ENCODE results near the gene KRTAP5-8.

The KRTAP5-8 gene

GRCh38 chr11:71542879-71543777 is 5.3 kb downstream of the KRTAP5-8 start:
- POLR2A ChIA-PET, result interaction anchor here (0.6 kb wide), 1 partner anchor 53 kb away, joined by 3 read pairs; no protein-coding TSS in a partner anchor
- CTCF ChIA-PET, result interaction anchor here (1.1 kb wide), 1 partner anchor 20 kb away, joined by 3 read pairs; no protein-coding TSS in a partner anchor
- no peak overlapping the region for H3K4me3 ChIP-seq (ENCODE audit: low read depth, low read length)
- DNase-seq (ENCODE audit: low read depth, low spot score), result no peak
- TF ChIP-seq CTCF (IDR thresholded peaks at IDR 0.05; ENCODE audit: insufficient read depth, low read length, missing control alignments), result no peak

GRCh38 chr11:71543866-71544265 is 6.0 kb downstream of the KRTAP5-8 start:
- CTCF ChIA-PET, result no interaction called here
- no peak for TF ChIP-seq CTCF (IDR thresholded peaks at IDR 0.05; ENCODE audit: insufficient read depth, low read length, missing control alignments)
- DNase-seq (ENCODE audit: low read depth, low spot score), result no peak
- POLR2A ChIA-PET, result no interaction called here
- H3K4me3 ChIP-seq (ENCODE audit: low read depth, low read length), result no peak overlapping the region

GRCh38 chr11:71544525-71545214 is 6.8 kb downstream of the KRTAP5-8 start:
- no peak overlapping the region for H3K4me3 ChIP-seq (ENCODE audit: low read depth, low read length)
- TF ChIP-seq CTCF (IDR thresholded peaks at IDR 0.05; ENCODE audit: insufficient read depth, low read length, missing control alignments), result no peak
- POLR2A ChIA-PET, result no interaction called here
- CTCF ChIA-PET, result no interaction called here
- no peak for DNase-seq (ENCODE audit: low read depth, low spot score)

GRCh38 chr11:71545405-71545966 is 7.7 kb downstream of the KRTAP5-8 start:
- DNase-seq (ENCODE audit: low read depth, low spot score), result no peak
- POLR2A ChIA-PET, result no interaction called here
- CTCF ChIA-PET, result no interaction called here
- TF ChIP-seq CTCF (IDR thresholded peaks at IDR 0.05; ENCODE audit: insufficient read depth, low read length, missing control alignments), result no peak
- H3K4me3 ChIP-seq (ENCODE audit: low read depth, low read length), result no peak overlapping the region

- CTCF ChIA-PET, result interaction anchor here (1.0 kb wide), 1 partner anchor 32 kb away, joined by 3 read pairs; no protein-coding TSS in a partner anchor
- H3K4me3 ChIP-seq (ENCODE audit: low read depth, low read length), result no peak within 1 kb of the TSS
- POLR2A ChIA-PET, result no interaction called here
- no peak for DNase-seq (ENCODE audit: low read depth, low spot score)
- TF ChIP-seq CTCF (IDR thresholded peaks at IDR 0.05; ENCODE audit: insufficient read depth, low read length, missing control alignments), result no peak
Observed at GRCh38 chr11:71548120-71548519, 10.3 kb downstream of the KRTAP5-8 start, which contains the start of gene KRTAP5-9. KRTAP5-9 (plus strand) TSS chr11:71548420; CDS start chr11:71548658, 238 bp downstream.

- TF ChIP-seq CTCF (IDR thresholded peaks at IDR 0.05; ENCODE audit: insufficient read depth, low read length, missing control alignments), result no peak
- ChIA-PET POLR2A (no interaction called here), CTCF (interaction anchor here (1.0 kb wide), 1 partner anchor 31 kb away, joined by 3 read pairs; no protein-coding TSS in a partner anchor)
- H3K4me3 ChIP-seq (ENCODE audit: low read depth, low read length), result no peak overlapping the region
- DNase-seq (ENCODE audit: low read depth, low spot score), result no peak
Observed at GRCh38 chr11:71548716-71549151, 10.9 kb downstream of the KRTAP5-8 start.
